NB4 (cell line): ENCODE results near the gene LDLRAD4.

Experiments
- CTCF ChIP-seq: IDR thresholded peaks from one replicate; pipeline ENCODE4 v1.5.1; 2012; ENCODE audit warnings: low read depth, low read length
- MAX ChIP-seq: IDR thresholded peaks from 2 replicates; pipeline ENCODE4 v1.6.1; 2011; ENCODE audit warnings: low read depth, low read length
- MYC ChIP-seq: IDR thresholded peaks from 2 replicates; pipeline ENCODE4 v1.6.1; 2011; ENCODE audit warnings: low read depth, low read length
- POLR2A ChIP-seq: IDR thresholded peaks from 2 replicates; pipeline ENCODE4 v1.6.1; 2011; ENCODE audit warnings: mild to moderate bottlenecking; ENCODE audit not compliant: insufficient read length; ENCODE audit errors: extremely low read depth

GRCh38 chr18:13284330-13285027, 65.9 kb downstream of the LDLRAD4 start:
- TF ChIP-seq CTCF = no peak
- TF ChIP-seq POLR2A = no peak
- no peak for TF ChIP-seq MAX
- TF ChIP-seq MYC = no peak
